Measurements from ENCODE around the gene VCX2.
"Not testable (repeated sequence)": the region's sequence is repeated elsewhere in the genome, so short reads cannot be mapped to it uniquely, and the experiment has no call there.

VCX2 gene

DNA sequence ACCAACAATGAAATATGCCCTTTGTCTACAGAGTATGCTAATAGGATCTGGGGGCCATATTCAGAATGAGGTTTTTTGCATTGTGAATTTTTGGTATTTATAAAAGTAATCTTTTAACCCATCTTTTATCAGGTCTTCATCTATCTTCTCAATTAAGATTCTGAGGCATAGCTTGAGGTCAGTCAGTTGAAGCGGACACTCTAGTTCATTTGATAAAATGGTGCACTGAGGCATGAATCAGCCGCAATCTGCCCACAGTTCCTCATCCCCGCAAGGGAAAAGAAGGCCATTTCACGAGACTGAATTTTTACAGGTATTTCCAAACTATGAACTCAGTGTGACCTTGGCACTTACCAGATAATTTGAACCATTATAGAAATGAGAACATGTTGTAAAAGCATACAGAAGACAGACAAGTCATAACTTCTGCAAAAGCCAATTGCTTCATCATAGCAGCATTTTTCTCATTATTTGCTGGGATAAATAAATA, 19.3 kb upstream of the VCX2 start:
- H2AFZ ChIP-seq (ENCODE audit: low read depth) = no peak overlapping the region
- no peak overlapping the region for H3K27ac ChIP-seq
- peaks cover 36% of the 10 kb centered on the region for H3K4me1 ChIP-seq (ENCODE audit: low read depth, poor library complexity, severe bottlenecking)
- H3K27me3 ChIP-seq (ENCODE audit: insufficient read depth, low read depth) = no peaks in the 10 kb centered on the region
- H3K4me2 ChIP-seq = no peak overlapping the region
- no peak overlapping the region for H3K9ac ChIP-seq
- no peaks in the 10 kb centered on the region for H3K79me2 ChIP-seq (ENCODE audit: insufficient read depth, low read depth)
- H3K36me3 ChIP-seq (ENCODE audit: insufficient read depth) = no peaks in the 10 kb centered on the region
- H3K4me3 ChIP-seq (IDR thresholded peaks at IDR 0.05; ENCODE audit: insufficient read depth, low read depth, low read length) = no peak overlapping the region
- no peaks in the 10 kb centered on the region for H4K20me1 ChIP-seq (ENCODE audit: insufficient read depth)
- TF ChIP-seq CTCF (conservative IDR thresholded peaks at IDR 0.05; ENCODE audit: low read depth, low read length) = no peak

GRCh38 chrX:8189096-8189830, 18.2 kb upstream of the VCX2 start:
- no peaks in the 10 kb centered on the region for H3K27me3 ChIP-seq (ENCODE audit: insufficient read depth, low read depth)
- peaks cover 31% of the 10 kb centered on the region for H3K4me1 ChIP-seq (ENCODE audit: low read depth, poor library complexity, severe bottlenecking)
- no peak overlapping the region for H3K4me2 ChIP-seq
- H3K36me3 ChIP-seq (ENCODE audit: insufficient read depth) = no peaks in the 10 kb centered on the region
- no peak for TF ChIP-seq CTCF (conservative IDR thresholded peaks at IDR 0.05; ENCODE audit: low read depth, low read length)
- no peaks in the 10 kb centered on the region for H4K20me1 ChIP-seq (ENCODE audit: insufficient read depth)
- no peak overlapping the region for H3K9ac ChIP-seq
- no peak overlapping the region for H2AFZ ChIP-seq (ENCODE audit: low read depth)
- H3K79me2 ChIP-seq (ENCODE audit: insufficient read depth, low read depth) = no peaks in the 10 kb centered on the region
- no peak overlapping the region for H3K4me3 ChIP-seq (IDR thresholded peaks at IDR 0.05; ENCODE audit: insufficient read depth, low read depth, low read length)
- no peak overlapping the region for H3K27ac ChIP-seq

DNA sequence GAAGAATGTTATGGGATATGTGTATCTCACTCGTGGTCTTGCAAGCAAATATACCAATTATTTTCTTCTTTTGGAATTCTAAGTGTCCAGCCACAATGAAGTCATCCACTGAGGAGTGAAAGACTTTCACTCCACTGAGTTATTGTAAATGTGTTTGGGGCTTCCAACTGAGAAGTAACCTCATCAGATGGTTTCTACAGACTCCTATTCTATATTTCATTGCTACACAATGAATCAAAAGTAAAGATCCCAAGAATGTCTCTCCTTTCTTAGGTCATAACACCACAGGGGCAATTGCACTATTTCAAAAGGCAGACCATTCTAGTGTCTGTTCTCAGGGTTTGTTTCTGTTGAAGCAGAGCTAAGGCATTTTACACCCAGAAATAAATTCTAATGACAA, 12.3 kb upstream of the VCX2 start:
- Histone ChIP-seq H3K36me3 (ENCODE audit: insufficient read depth) (no peaks in the 10 kb centered on the region), H3K4me3 (IDR thresholded peaks at IDR 0.05; ENCODE audit: insufficient read depth, low read depth, low read length) (no peak overlapping the region), H3K9ac (no peak overlapping the region), H2AFZ (ENCODE audit: low read depth) (no peak overlapping the region), H3K4me1 (ENCODE audit: low read depth, poor library complexity, severe bottlenecking) (no peaks in the 10 kb centered on the region), H3K79me2 (ENCODE audit: insufficient read depth, low read depth) (no peaks in the 10 kb centered on the region), H3K4me2 (no peak overlapping the region), H3K27me3 (ENCODE audit: insufficient read depth, low read depth) (no peaks in the 10 kb centered on the region), H4K20me1 (ENCODE audit: insufficient read depth) (no peaks in the 10 kb centered on the region), H3K27ac (no peak overlapping the region)
- no peak for TF ChIP-seq CTCF (conservative IDR thresholded peaks at IDR 0.05; ENCODE audit: low read depth, low read length)

DNA sequence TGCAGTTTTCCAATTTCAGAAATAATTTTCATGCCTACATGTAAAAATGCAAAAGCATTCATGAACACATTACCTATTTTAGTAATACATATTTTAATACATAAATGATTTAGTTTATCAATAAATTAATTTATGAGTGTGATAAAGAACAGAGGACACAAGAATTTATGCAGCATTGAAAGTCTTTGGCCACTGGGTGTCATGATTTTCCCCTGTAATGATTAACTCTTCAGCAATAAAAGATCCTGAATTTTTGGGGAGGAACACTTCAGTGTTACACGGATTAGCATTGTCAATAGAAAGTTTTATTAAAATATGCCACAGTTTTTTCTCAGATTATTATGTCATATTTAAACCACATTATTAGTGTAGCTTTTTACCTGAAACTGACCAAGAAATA, 8.6 kb upstream of the VCX2 start:
- H3K4me3 ChIP-seq (IDR thresholded peaks at IDR 0.05; ENCODE audit: insufficient read depth, low read depth, low read length) = no peak overlapping the region
- no peak overlapping the region for H3K27ac ChIP-seq
- no peak overlapping the region for H3K9ac ChIP-seq
- no peak overlapping the region for H3K4me2 ChIP-seq
- H3K4me1 ChIP-seq (ENCODE audit: low read depth, poor library complexity, severe bottlenecking) = no peaks in the 10 kb centered on the region
- 0 out of 2 replicates have a peak, but pooled peaks have one; percentile 16 for TF ChIP-seq CTCF (conservative IDR thresholded peaks at IDR 0.05; ENCODE audit: low read depth, low read length)
- no peaks in the 10 kb centered on the region for H4K20me1 ChIP-seq (ENCODE audit: insufficient read depth)
- no peaks in the 10 kb centered on the region for H3K27me3 ChIP-seq (ENCODE audit: insufficient read depth, low read depth)
- no peak overlapping the region for H2AFZ ChIP-seq (ENCODE audit: low read depth)
- H3K79me2 ChIP-seq (ENCODE audit: insufficient read depth, low read depth) = no peaks in the 10 kb centered on the region
- H3K36me3 ChIP-seq (ENCODE audit: insufficient read depth) = no peaks in the 10 kb centered on the region

DNA sequence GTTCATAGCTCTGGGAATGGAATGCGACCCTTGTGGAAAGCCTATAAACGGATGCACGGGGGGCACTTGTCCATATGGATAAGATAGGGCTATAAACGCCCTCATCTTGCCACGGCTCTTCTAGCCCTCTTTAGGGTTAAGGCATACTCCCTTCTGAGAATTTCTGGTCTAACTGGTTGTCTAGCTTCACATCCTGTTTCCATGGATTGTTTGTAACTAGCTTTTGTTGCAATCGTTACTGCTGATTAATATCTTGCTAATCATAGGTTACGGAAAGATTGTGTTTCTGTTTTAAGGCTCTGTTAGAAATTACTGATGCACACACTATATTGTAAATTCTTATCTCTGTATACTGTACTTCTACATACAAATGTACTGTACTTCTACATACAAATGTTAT, 17.1 kb downstream of the VCX2 start:
- H3K79me2 ChIP-seq (ENCODE audit: insufficient read depth, low read depth); H4K20me1 ChIP-seq (ENCODE audit: insufficient read depth); H3K4me2 ChIP-seq; H3K36me3 ChIP-seq (ENCODE audit: insufficient read depth); H3K27ac ChIP-seq; H3K9ac ChIP-seq; H3K27me3 ChIP-seq (ENCODE audit: insufficient read depth, low read depth); H2AFZ ChIP-seq (ENCODE audit: low read depth); H3K4me3 ChIP-seq (IDR thresholded peaks at IDR 0.05; ENCODE audit: insufficient read depth, low read depth, low read length); H3K4me1 ChIP-seq (ENCODE audit: low read depth, poor library complexity, severe bottlenecking): not testable (repeated sequence)

All from KMS-11 (cell line).